Measurements from ENCODE around the gene NFIC.

The NFIC gene

GRCh38 chr19:3511506-3512251 is 145.3 kb downstream of the NFIC start:
- no peak for DNase-seq (ENCODE audit: low read depth)

- DNase-seq (ENCODE audit: low read depth): no peak
These were observed 146.3 kb downstream of the NFIC start for GRCh38 chr19:3512562-3513228.

GRCh38 chr19:3513229-3514140 is 147.1 kb downstream of the NFIC start:
- no peak for DNase-seq (ENCODE audit: low read depth)

- no peak for DNase-seq (ENCODE audit: low read depth)
These were observed 148.5 kb downstream of the NFIC start for GRCh38 chr19:3514930-3515329.

- DNase-seq (ENCODE audit: low read depth): no peak
These were observed 149.6 kb downstream of the NFIC start for GRCh38 chr19:3515891-3516422.

GRCh38 chr19:3516675-3517207 is 150.4 kb downstream of the NFIC start:
- no peak for DNase-seq (ENCODE audit: low read depth)

GRCh38 chr19:3517638-3518037 is 151.3 kb downstream of the NFIC start:
- no peak for DNase-seq (ENCODE audit: low read depth)

GRCh38 chr19:3518255-3518654 is 151.9 kb downstream of the NFIC start:
- no peak for DNase-seq (ENCODE audit: low read depth)

- no peak for DNase-seq (ENCODE audit: low read depth)
These were observed 152.3 kb downstream of the NFIC start for GRCh38 chr19:3518659-3519058.
